GM12891 (cell line): ENCODE measurements around the gene TEPSIN.

ENCODE experiments used
- DNase-seq: peaks from one replicate; pipeline ENCODE4 v3.0.0; 2011; ENCODE audit warnings: low spot score; ENCODE audit not compliant: insufficient read length
- FAIRE-seq: peaks from 2 replicates; lab custom pipeline; 2011; peaks lifted over from hg19 to GRCh38; lab: Jason Lieb, UNC
- PAX5 ChIP-seq: IDR thresholded peaks from 2 replicates; pipeline ENCODE4 v1.6.1; 2011; ENCODE audit warnings: low read length, moderate library complexity, mild to moderate bottlenecking; ENCODE audit not compliant: insufficient read depth, severe bottlenecking
- POLR2A ChIP-seq: IDR thresholded peaks from 2 replicates; pipeline ENCODE4 v1.6.1; 2011; ENCODE audit warnings: low read depth, low read length, control low read depth
- POLR2AphosphoS5 ChIP-seq: IDR thresholded peaks from 2 replicates; pipeline ENCODE4 v1.6.1; 2011; ENCODE audit warnings: low read depth, low read length, control low read depth
- POU2F2 ChIP-seq: IDR thresholded peaks from 2 replicates; pipeline ENCODE4 v1.6.1; 2011; ENCODE audit warnings: low read depth, mild to moderate bottlenecking, control low read depth, low read length, moderate library complexity
- SPI1 ChIP-seq: IDR thresholded peaks from 2 replicates; pipeline ENCODE4 v1.6.1; 2011; ENCODE audit warnings: low read depth, low read length, control low read depth
- TAF1 ChIP-seq: IDR thresholded peaks from 2 replicates; pipeline ENCODE4 v1.6.1; 2011; ENCODE audit warnings: low read depth, low read length, control low read depth

TEPSIN gene

DNA sequence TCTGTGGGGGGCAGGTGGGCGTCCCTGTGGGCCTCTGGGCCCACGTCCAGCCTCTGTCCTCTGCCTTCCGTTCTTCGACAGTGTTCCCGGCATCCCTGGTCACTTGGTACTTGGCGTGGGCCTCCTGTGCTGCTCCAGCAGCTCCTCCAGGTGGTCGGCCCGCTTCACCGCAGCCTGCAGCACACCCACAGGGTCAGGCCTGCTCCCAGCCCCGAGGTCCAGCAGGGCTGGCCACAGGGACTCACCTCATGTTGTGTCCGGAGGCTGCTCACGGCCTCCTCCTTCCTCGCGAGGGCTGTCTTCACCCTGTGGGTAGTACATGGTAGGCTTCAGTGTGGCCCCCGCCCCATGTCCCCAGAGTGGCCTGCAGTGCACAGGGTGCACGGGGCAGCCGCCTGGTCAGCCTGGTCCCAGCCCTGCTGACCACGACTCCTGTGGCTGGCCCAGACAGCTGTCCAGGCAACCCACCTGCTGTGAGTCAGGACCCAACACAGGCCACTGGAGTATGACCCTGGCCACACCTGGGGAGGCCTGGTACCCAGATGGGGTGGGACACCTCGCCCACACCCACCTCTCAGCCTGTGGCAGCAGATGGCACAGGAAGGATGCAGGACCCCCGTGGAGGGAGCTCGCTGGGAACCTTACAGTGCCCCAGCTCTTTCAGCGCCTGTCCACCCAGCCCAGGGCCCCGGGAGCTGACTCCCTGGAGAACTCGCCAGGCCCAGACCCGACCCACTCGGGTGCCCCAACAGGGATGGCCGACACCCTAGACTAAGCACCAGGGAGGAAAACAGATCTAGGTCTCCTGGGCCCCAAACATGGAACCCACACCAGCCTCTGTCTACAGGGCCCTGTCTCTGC is 49.0 kb downstream of the TEPSIN start:
- TF ChIP-seq TAF1 (no peak), PAX5 (no peak), POLR2AphosphoS5 (no peak), SPI1 (no peak), POLR2A (no peak)
- DNase-seq (no peak), FAIRE-seq (no peak)

DNA sequence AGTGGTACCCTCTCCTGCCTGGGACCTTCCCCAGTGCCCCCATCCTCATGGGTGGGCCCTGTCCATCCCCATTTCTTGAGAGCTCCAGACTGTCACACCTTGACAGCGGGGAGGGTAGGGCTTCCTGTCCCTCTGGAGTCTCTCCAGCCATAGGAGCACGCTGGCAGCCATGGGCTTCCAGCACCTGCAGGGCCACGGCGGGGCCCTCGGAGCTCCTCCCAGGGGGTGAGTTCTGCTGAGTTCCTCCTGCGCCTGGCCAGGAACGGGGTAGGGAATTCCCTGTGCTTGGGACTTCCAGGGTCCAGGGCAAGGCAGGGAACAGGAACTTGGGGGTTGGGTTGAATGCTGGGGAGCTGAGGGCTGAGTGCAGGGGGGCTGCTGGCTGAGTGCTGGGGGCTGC is 49.8 kb downstream of the TEPSIN start:
- no peak for FAIRE-seq
- TF ChIP-seq POU2F2 (no peak), SPI1 (no peak), POLR2AphosphoS5 (no peak), TAF1 (no peak), POLR2A (no peak), PAX5 (no peak)
- DNase-seq, result no peak

DNA sequence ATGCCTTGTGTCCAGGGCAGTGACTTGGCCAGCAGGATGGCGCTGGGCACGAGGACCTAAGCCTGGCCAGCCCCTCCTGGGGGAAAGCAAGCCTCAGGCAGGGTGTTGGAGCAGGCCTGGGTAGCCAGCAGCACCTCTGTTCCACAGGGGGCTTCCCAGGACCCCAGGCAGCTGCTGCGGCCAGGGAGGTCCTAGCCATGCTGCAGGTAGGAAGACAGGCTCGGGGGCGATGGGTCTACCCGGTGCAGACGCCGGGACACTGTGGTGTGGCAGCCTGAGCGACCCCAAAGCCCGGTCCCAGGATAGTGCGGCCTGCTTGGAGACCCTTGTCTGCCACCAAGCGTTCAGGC is 50.4 kb downstream of the TEPSIN start:
- no peak for TF ChIP-seq POU2F2
- TF ChIP-seq PAX5, result no peak
- no peak for TF ChIP-seq POLR2AphosphoS5
- TF ChIP-seq POLR2A, result no peak
- FAIRE-seq (no peak), DNase-seq (no peak)

DNA sequence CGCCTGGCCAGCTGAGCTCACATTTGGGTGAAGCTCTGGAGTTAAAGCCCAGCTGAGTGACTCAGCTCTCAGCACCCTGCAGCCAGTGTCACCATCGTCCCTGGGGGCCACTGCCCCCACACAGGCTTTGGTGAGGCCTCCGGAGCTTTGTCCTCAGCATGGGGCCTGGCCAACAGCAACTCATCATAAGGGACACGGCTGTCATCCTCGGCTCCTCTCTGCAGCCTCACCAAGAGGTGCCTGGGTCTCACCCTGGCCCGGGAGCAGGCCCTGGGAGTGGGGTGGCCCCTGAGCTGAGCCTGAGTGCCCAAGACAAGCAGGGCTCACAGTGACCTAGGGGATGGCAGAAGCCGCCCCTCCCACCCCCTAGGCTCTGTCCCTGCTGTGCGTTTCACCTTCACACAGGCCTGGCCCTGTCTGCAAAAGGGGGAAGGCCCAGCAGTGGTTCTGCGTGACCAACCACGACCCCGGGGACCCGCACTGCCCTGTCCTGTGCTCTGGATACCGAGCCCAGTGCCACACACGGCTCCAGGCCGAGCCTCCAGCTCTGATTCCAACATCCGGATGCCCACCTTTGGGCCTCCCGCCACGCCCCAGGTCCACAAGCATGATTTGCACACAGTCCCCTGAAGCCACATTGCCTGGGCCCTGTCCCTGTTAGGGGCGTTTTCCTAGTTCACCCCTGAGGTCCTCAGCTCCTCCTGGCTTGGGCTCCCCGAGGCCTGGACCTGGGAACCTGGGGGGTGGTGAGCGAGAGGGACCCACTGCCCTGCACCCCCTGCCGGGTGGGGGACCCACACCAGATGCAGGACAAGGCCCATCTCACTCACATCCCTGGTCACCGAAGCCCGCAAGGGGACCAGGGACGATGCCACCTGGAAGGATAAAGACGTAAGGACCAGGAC is 51.0 kb downstream of the TEPSIN start:
- TF ChIP-seq POU2F2, result no peak
- no peak for TF ChIP-seq PAX5
- TF ChIP-seq POLR2AphosphoS5, result no peak
- TF ChIP-seq TAF1, result no peak
- no peak for TF ChIP-seq SPI1
- no peak for TF ChIP-seq POLR2A
- DNase-seq, result no peak
- no peak for FAIRE-seq

DNA sequence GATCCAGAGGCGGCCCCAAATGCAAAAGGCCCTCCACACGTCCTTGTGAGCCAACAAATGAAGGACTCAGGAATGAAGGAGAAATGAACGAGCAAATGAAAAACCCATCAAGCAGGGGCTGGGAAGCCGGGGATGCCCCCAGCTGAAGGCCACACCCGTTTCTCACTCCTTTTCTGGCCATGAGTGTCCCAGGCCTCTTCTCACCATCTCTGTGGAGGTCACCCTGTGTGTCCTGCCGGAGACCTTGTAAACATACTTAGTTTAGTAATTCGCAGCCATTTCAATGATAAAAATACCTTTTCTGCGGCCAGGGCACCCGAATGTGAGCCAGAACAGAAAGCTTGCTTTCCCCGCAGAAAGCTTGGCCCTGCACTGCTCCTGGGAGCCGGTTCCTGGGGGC is 51.7 kb downstream of the TEPSIN start:
- DNase-seq, result no peak
- FAIRE-seq, result no peak
- TF ChIP-seq POLR2AphosphoS5 (no peak), TAF1 (no peak), POU2F2 (no peak), PAX5 (no peak), POLR2A (no peak), SPI1 (no peak)

DNA sequence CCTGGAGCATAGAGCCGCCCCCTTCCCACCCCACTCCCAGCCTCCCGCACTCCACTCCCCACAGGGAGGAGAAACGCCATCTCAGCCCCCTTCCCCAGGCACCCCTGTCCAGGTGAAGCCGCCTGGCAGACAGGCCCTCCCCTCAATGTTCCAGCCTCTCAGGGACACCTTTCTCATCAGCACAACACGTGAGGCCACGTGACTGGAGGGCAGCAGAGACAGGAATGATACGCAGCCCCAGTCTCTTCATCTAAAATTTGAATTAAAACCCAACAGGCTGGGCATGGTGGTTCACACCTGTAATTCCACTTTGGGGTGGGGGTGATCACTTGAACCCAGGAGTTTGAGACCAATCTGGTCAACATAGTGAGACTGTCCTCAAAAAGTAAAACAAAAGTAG is 52.7 kb downstream of the TEPSIN start:
- DNase-seq, result no peak
- TF ChIP-seq POLR2A (no peak), PAX5 (no peak), TAF1 (no peak), POLR2AphosphoS5 (no peak), POU2F2 (no peak), SPI1 (no peak)
- FAIRE-seq, result no peak

DNA sequence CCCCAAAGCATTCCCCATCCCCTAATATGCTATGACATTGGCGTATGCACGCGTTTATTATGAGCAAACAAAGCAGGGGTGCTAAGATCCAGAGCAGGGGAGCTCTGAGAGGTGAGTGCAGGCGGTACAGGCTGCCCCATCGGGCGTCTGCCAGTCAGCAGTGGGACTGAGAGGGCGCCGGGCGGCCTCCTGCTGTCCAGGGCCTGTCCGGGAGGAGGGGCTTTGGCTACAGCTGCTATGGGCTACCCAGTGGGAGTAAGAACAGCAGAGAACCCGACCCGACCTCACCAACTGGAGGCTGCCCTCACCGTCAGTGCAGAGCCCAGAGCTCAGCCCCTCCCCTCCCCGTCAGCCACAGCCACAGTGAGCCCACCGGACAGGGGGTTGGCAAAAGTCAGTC is 54.3 kb downstream of the TEPSIN start:
- no peak for TF ChIP-seq POU2F2
- TF ChIP-seq TAF1, result no peak
- TF ChIP-seq PAX5, result no peak
- no peak for TF ChIP-seq POLR2AphosphoS5
- TF ChIP-seq POLR2A, result no peak
- TF ChIP-seq SPI1, result no peak
- FAIRE-seq (no peak), DNase-seq (no peak)

DNA sequence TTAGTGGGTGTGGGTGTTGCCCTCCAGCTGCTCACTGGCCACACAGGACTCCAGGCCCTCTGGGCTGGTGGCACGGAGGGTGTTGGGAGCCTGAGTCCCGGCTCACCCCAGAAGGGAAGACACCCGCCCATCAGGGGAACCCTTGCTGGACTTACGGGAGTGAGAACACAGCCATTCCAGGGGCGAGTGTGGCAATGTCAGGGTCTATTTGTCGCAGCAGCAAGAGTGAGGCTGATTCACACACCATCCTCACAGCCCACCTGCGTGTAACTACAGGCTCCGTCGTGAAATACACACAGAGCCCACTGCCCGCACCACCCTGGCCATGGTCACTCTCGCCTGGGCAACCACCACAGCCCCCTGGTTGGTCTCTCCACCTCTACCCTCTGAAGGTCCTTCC is 55.0 kb downstream of the TEPSIN start:
- no peak for FAIRE-seq
- TF ChIP-seq TAF1 (no peak), POLR2AphosphoS5 (no peak), POLR2A (no peak), POU2F2 (no peak)
- no peak for DNase-seq

DNA sequence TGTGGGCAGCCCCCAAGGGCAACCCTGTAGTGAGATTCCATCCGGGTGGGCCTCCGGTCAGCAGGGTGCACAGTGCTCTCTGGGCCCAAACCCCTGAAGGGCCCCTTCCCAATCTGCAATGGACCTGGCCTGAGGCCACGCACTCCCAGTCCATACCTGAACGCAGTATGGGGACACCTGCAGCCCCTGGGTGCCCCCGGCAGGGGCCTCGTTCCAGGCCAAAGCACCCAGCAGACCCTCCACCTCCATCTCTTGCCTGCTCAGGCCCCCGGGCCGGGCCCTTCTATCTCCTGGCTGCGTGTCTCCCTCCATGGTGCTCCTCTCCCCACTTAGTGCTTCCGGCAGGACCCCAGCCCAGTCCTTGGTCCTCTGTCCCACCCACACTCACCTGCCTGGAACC is 55.5 kb downstream of the TEPSIN start:
- TF ChIP-seq POLR2A (no peak), POLR2AphosphoS5 (no peak), TAF1 (no peak), POU2F2 (no peak), PAX5 (no peak), SPI1 (no peak)
- FAIRE-seq (no peak), DNase-seq (no peak)
